Measurements from ENCODE around the gene ABCG4.
"Not testable (repeated sequence)": the region's sequence is repeated elsewhere in the genome, so short reads cannot be mapped to it uniquely, and the experiment has no call there.

ABCG4 gene

DNA sequence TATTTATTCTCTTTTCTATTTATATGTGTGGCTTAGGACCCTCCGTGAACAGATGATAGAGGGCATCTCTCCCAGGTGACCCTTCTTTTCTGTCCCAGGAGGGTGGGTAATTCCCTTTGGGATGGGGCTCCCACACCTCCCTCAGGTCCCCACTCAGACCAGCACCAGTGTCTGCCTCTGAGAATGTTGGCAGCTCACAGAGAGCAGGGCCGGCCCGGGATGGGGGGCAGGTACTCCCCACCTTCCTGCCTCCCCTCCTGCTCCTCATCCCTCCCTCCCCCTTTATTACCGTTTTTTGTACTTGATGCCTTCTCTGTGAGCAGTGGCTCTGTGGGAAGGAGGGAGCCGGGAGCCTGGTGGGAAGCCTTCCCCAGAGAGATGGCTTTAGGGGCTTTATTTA is 32.3 kb upstream of the ABCG4 start:
- no peak for DNase-seq

DNA sequence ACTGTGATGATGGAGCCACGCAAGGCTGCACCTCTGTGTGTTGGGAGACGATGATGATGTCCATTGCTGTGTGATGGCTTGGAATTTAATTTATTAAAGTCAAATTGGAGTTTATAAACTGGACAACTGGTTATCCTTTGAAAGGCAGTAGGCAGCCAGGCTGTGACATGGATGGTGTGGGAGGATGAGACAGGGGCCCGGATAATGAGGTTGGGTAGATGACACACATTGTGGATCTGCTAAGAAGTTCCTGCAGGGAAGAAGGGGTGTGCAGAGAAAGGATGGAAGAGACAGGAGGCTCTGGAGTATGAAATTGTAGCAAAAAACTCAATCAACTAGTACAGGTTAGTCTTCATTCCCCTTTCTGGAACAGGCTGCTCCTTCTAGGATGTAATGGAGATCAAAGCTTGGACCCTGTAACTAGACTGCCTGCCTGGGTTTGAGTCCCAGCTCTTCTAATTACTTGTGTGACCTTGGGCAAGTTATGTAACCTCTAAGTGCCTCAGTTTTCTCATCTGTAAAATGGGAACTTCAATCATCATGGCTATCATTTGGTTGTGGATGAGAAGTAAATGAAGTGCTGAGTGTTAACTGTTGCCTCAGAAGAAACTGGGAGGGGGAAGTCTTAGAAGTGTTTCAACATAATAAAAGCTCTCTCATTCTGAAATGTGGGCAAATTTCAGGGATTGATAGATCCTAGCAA is 31.7 kb upstream of the ABCG4 start:
- no peak for DNase-seq

DNA sequence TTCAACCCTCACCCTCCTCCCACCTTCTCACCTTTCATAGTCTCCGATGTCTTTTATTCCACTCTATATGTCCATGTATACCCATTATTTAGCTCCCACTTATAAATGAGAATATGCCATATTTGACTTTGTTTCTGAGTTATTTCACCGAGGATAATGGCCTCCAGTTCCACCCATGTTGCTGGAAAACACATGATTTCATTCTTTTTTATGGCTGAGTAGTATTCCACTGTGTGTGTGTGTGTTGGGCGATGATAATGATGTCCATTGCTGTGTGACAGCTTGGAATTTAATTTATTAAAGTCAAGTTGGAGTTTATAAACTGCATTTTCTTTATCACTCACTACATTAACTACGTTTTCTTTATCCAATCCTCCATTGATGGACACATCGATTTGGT is 30.6 kb upstream of the ABCG4 start:
- no peak for DNase-seq

DNA sequence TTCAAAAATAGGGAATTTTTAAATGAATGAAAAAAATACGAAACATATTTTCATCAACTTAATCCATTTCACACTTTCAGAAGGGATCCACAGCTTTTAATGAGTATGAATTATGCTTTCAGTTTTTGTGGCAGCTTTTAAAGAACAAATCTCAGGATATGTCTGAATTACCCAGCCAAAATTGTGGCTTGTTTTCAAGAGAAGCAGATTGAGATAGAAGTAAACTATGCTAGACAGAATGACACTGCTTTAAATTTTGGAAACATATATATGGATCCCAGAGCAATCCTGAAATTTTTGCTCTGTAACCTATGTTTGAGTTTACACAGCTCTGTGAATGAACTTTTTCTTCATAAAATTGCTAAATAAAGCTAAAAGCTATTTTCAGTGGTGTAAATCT is 29.9 kb upstream of the ABCG4 start:
- DNase-seq = no peak

DNA sequence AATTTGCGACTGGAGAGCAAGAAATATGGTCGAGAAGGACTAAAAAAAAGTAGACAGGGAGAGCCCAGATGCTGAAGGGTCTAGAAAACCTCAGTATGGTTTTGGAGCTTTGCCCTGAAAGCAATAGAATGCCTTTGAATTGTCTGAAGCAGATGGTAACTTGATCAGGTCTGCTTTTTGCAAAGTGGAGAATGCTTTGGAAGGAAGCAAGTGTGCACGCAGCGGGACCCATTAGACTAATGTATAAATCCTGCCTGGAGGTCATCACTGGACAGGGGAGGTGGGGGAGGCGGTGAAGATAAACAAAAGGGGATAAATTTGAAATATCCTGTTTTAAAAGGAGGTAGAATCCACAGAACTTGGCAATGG is 28.2 kb upstream of the ABCG4 start:
- DNase-seq = peak; percentile 21

DNA sequence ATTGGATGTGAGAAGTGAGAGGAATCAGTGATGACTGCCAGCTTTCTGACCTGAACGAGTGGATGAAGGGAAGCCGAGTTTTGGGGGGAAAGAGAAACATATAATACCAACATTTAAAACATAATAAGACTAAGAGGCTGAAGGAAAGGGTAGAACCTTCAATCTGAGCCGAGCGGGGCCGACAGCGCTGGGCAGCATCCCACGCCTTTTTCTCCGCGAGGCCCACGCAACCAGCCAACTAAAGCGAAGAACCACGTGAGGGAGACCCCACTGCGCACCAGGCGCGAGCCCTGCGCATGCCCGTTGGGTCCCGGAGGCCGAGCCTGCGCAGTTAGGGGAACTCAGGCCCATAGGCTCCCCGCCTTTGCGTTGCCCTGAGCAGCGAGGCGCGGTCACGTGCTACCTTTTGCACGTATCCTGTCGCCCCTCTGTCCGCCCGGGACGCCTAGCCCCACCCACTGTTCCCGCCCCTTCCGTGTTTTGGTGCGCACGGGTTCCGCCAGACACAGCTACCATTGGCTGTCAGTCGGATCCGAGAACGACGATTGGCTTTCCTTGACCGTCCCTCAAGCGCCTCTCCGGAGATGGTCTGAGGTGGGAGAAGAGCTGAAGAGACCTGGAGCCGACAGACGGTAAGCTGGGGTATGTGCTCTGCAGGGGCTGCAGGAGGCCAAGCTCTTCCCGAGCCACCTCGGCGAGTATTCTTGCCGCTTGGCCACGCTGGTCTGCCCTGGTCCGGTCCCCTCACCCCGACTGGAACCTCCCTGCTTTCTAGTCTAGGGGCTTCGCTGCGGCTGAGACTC is 27.6 kb upstream of the ABCG4 start, which contains the start of gene HINFP:
Gene HINFP, plus strand, starts transcription at position 573 of the 803 bp plus-strand sequence. CDS start 5,365 bp downstream, outside the sequence.
- peak; percentile 97 for DNase-seq

DNA sequence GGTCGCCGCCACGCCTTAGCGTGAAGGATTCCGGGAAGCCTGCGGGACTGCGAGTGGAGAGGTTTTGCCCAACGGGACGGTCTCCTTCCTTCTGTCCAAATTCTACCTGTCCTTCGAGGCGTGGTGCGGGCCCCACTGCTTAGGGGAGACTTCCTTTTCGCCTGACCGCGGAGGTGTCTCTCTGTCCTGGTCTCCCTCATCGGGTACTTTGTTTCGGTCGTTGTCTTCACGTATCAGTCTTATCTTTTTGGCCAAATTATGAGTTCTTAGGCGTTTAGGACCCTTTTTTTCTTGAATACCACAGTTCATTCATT is 27.1 kb upstream of the ABCG4 start:
- DNase-seq = no peak

DNA sequence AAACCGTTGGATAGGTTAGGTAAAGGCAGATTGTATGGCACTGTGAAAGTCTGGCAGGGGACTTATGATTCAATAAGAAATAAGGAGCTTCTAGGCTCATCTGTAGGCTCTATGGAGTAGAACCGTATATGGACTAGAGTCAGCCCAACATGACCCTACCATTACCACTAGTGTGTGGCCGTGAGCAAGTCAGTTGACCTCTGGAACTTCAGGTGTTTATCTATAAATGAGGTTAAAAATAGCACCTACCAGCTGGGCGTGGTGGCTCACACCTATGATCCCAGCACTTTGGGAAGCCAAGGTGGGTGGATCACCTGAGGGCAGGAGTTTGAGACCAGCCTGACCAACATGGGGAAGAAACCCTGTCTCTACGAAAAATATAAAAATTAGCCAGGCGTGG is 23.0 kb upstream of the ABCG4 start:
- no peak for DNase-seq

DNA sequence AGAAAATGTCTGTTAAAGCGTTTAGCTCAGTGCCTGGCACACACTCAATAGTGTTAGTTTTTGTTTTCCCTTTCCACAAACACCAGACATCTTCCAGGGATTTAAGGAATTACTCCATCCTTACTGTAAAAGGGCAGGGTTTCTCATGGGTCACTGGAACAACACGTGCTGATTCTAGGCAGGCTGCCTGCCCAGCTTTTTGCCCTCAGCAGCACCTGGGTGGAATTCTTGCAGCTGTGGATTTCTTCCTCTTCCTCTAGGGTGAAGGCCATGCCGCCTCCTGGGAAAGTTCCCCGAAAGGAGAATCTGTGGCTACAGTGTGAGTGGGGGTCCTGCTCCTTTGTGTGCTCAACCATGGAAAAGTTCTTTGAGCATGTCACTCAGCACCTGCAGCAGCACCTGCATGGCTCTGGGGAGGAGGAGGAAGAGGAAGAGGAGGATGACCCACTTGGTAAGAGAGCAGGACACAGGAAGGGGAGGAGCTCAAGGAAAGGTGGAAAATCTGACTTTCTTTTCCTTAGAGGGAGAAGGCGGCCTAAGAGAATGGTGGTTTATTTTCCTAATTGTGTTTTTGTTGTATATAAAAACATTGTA is 22.1 kb upstream of the ABCG4 start:
- no peak for DNase-seq

DNA sequence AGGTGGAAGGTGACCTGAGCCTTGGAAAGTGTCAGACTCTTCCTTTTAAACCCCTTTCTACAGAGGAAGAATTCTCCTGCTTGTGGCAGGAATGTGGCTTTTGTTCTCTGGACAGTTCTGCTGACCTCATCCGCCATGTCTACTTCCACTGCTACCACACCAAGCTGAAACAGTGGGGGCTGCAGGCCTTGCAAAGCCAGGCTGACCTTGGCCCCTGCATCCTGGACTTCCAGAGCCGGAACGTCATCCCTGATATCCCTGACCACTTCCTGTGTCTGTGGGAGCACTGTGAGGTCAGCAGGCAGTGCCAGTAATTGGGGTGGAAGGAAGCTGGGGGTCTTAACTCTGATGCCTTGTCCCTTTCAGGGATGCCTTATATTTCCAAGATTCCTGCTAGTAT is 18.2 kb upstream of the ABCG4 start:
- no peak for DNase-seq

DNA sequence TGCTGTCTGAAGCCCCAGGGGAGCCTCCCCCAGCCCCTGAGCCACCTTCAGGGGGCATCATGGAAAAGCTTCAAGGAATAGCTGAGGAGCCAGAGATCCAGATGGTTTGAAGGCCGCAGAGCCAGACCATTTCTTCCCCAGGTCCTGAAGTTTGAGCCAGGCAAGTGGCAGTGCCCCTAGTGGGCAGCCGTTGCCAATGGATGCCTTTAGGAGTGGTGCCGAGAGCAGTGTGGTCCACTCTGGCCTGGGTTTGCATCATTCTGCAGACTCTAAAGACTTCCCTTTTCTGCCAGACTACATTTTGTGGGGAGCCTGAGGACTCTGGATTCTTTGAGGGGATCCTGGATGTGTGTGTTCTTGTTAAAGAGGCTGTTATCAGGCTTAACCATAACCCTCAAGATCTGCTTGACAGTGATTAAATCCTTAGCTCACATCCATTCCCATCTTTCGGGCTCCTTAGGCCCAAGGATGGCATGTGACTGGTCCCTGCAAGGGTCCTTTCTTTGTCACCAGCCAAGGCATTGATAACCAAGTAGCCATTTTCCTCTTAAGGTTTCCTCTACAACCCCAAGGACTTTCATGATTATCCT is 14.4 kb upstream of the ABCG4 start:
- no peak for DNase-seq

DNA sequence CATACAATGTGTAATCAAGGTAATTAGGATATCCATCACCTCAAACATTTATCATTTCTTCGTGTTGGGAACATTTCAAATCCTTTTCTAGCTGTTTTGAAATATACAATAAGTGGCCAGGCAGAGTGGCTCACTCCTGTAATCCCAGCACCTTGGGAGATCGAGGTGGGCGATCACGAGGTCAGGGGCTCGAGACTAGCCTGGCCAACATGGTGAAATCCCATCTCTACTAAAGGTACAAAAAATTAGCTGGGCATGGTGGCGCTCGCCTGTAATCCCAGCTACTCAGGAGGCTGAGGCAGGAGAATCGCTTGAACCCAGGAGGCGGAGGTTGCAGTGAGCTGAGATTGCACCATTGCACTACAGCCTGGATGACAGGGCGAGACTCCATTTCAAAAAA is 9.6 kb upstream of the ABCG4 start:
- not testable (repeated sequence) for DNase-seq

DNA sequence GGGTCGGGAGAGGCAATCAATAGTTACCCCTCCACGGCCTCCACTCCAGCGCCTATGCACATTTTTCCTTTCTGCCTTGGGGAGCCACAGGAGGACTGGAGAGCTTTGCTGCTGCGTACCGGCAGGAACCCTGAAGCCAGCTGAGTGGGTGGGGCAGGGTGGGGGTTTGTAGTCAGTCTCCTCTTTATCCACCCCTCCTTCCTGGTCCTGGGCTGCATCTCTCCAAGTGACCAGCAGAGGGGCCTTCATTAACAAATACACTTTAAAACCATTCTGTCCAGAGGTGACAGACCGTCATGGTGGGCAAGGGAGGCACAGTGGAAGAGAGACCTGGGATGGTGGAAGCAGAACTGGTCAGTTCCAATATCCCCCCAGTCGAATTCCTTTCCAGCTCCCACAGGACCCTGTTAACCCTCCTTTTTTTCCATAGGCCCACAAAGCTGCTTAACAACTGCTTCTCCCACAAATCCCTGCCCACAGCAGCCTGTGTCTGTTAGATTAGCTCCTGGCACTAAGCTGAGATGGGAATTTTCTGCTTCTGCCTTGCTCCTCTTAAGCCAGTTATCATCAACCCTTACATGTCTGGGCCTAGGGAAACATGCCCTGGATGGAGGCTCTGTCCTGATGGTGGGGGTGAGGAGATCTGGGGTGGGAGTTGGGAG is 3.9 kb upstream of the ABCG4 start:
- peak; percentile 70 for DNase-seq

DNA sequence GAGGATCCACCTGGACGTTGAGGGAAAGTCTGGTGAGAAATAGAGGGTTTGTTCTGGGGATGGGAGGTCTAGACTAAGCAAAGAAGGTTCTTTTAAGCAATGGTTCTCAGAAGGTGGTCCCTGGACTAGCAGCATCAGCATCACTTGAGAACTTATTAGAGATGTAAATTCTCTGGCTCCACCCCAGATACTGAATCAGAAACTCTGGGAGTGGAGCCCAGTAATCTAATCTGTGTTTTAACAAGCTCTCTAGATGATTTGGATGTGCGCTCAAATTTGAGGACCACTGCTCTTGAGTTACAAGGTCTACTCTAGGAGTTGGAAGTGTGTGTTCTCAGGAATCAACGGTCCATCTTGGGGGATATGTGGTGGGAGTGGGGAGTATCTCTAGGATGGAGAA is 3.3 kb upstream of the ABCG4 start:
- no peak for DNase-seq

DNA sequence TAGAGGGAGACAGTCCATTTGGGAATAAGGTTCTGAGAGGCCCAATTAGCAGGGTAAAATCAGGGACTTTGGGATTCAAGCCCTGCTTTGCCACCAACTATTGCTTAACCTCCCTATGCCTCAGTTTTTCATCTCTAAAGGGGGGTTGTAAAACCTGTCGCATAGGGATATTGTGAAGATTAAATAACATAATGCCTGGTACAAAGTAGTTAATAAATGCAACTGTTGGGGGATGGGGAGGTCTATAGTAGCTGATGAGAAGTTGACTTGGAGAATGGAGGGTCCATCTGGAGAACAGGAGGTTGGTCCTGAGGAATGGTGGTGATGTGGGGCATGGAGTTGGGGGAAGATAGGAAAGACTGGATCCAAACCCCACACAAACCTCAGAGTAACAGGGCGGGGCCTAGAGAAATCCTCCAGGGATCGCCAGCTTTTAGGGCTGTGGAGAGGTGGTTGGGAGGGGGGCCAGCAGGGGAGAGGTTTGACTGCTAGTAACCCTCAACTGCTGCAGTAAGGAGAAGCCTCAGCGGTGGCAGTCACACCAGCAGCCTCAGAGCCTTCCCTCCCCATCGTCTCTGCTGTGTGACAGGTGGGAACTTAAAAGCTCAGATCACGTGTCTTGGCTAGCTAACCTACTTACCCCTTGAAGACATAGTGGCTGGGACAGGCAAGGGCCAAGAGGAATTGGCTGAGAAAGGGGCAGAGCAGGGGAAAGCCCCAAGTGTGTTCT is 1.1 kb upstream of the ABCG4 start:
- DNase-seq = peak; percentile 43

DNA sequence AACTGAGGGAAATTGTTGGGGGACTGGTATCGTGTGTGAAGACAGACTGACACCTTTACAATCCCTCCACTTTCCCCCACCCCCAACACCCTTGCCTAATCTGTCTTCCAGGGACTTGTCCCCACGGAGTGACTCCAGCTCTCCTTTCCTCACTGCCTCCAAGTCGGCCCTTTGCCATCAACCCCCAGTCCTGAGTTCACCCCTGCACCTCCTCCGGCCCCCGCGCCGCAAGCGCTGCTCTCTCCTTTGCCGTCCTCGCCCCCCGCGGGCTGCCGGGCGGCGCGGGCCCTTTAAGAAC is 183 bp upstream of the ABCG4 start:
- DNase-seq = no peak

DNA sequence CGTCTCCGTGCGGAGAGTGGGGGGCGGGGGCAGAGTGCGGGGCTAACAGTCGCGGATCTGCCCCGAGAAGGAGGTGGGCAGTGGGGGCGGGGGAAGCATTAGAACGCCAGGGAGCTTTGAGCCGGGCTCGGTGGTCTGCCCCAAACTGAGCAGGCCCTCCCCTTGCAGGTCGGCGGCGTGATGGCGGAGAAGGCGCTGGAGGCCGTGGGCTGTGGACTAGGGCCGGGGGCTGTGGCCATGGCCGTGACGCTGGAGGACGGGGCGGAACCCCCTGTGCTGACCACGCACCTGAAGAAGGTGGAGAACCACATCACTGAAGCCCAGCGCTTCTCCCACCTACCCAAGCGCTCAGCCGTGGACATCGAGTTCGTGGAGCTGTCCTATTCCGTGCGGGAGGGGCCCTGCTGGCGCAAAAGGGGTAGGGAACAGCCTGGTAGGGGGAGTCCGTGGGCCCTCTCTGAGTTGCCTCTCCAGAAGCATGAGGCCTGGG is 979 bp downstream of the ABCG4 start:
- no peak for DNase-seq

DNA sequence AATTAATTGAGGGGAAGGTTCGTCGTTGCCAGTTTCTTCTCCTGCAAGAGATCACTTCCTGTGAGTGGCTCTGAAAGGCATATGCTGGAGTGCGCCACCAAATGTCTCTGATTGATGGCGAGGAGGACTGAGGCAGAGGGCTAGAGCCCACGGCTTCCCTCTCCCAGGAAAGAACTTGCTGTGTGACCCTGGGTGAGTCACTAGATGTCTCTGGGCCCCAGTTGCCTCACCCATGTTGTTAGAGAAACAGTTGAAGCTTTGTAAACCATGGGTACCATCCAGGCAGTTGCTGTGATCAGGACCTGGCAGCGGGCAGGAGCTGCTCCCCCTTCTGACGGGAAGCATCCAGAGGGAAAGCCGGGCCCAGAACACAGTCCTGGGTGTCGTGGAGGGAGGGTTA is 3.2 kb downstream of the ABCG4 start:
- no peak for DNase-seq

DNA sequence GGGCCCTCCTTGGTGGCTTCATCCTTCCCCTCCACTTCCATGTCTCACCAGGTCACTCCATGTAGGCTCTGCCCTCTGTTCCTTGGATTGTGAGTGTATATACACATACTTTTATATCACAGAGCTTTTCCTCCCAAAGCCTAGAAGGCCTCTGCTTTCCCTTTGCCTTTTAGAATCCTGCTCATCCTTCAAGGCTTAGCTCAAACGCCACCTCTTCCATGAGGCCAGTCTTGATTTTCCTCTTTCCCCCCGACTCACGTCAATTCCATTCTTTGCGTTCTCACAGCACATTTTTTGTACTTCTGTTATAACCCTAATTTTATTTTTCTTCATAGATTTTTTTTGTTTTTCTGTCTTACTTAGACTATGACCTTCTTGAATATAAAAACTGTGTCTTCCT is 3.8 kb downstream of the ABCG4 start:
- no peak for DNase-seq

DNA sequence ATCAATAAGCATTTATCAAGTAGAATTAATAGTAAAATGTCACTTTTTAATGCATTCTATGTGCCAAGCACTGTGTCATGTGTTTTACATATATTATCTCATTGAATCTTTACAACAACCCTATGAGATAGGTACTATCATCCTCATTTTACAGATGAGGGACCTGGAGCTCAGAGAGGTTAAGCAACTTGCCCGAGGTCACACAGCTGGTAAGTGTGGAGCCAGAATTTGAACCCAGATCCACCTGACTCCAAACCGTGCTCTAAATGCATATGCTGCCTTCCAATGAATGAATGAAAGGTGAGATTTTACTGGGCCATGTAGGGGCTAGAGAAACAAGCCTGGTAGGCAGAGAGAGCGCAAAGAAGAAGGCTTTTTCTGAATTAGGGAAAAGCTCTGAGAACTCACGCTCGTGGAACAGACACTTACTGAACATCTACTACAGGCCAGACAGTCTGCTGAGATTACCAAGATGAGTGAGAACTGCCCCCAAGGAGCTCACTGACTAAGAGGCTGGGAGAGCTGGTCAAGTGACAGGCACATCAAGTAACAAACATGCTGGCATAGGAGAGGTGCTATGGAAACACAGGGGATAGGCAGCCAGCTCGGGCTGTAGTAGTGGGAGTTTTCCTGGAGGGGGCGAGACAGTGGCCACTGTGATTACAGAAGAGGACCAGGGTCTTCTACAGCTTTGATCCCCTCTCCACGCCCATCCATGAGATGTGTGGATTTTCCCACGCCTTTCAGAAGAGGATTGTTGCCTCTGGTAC is 4.4 kb downstream of the ABCG4 start:
- no peak for DNase-seq

DNA sequence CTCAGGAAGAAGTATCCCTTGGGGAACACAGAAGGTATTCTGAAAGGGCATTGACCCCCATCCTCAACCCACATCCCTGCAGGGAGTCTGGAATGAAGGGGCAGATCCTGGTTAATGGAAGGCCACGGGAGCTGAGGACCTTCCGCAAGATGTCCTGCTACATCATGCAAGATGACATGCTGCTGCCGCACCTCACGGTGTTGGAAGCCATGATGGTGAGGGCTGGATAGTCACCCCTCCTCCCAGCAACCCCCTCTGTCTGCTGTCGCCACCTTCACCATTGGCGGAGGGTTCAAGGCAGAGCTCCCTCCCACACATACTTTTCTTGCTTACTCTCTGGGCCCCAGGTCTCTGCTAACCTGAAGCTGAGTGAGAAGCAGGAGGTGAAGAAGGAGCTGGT is 5.3 kb downstream of the ABCG4 start:
- no peak for DNase-seq

Measured in RPMI8226 (cell line).